Effector memory CD4-positive, alpha-beta T cell (primary cell): ENCODE measurements around the gene ATP4B.

Source experiments
- DNase-seq, 3 donors: peaks; one replicate each; pipeline ENCODE4 v3.0.0-alpha.2; 2020
- H3K27ac ChIP-seq: 2 replicates; pipeline ENCODE4 v1.7.0; 2013; ENCODE audit warnings: mild to moderate bottlenecking, low read length, moderate library complexity; ENCODE audit not compliant: insufficient read depth, poor library complexity, severe bottlenecking
- H3K27me3 ChIP-seq: replicated peaks from 2 replicates; pipeline ENCODE4 v1.7.0; 2013; ENCODE audit warnings: mild to moderate bottlenecking, low read length; ENCODE audit not compliant: insufficient read depth, control insufficient read depth, poor library complexity, severe bottlenecking
- H3K36me3 ChIP-seq: 2 replicates; pipeline ENCODE4 v1.7.0; 2013; ENCODE audit warnings: mild to moderate bottlenecking, low read length, moderate library complexity; ENCODE audit not compliant: control insufficient read depth, insufficient read depth
- H3K4me1 ChIP-seq: 2 replicates; pipeline ENCODE4 v1.7.0; 2013; ENCODE audit warnings: low read length, mild to moderate bottlenecking; ENCODE audit not compliant: control insufficient read depth, insufficient read depth, poor library complexity, severe bottlenecking
- H3K4me3 ChIP-seq: 2 replicates; pipeline ENCODE4 v1.7.0; 2013; ENCODE audit warnings: low read length, low read depth, mild to moderate bottlenecking; ENCODE audit not compliant: insufficient read depth, poor library complexity, severe bottlenecking
- H3K9me3 ChIP-seq: 2 replicates; pipeline ENCODE4 v1.7.0; 2013; ENCODE audit warnings: mild to moderate bottlenecking, low read length, moderate library complexity; ENCODE audit not compliant: control insufficient read depth

ATP4B gene

GRCh38 chr13:113650731-113651148, 7.3 kb downstream of the ATP4B start:
- H3K4me3 ChIP-seq = no peak overlapping the region

GRCh38 chr13:113650275-113650674, 7.7 kb downstream of the ATP4B start:
- H3K27ac ChIP-seq = no peak overlapping the region
- no peak for DNase-seq
- H3K36me3 ChIP-seq = no peaks in the 10 kb centered on the region
- H3K4me3 ChIP-seq = no peak overlapping the region
- no peaks in the 10 kb centered on the region for H3K9me3 ChIP-seq
- no peaks in the 10 kb centered on the region for H3K4me1 ChIP-seq
- no peaks in the 10 kb centered on the region for H3K27me3 ChIP-seq

More at GRCh38 chr13:113650731-113651148, 7.3 kb downstream of the ATP4B start:
- Histone ChIP-seq H3K27ac (no peak overlapping the region), H3K36me3 (no peaks in the 10 kb centered on the region), H3K9me3 (no peaks in the 10 kb centered on the region), H3K4me1 (no peaks in the 10 kb centered on the region), H3K27me3 (no peaks in the 10 kb centered on the region)
- DNase-seq = no peak

- Histone ChIP-seq H3K27ac (no peak overlapping the region), H3K4me3 (no peak overlapping the region), H3K4me1 (no peaks in the 10 kb centered on the region), H3K36me3 (no peaks in the 10 kb centered on the region), H3K9me3 (no peaks in the 10 kb centered on the region), H3K27me3 (no peaks in the 10 kb centered on the region)
- no peak for DNase-seq
Measured at GRCh38 chr13:113649212-113649611, 8.8 kb downstream of the ATP4B start.

GRCh38 chr13:113648216-113648610, 9.8 kb downstream of the ATP4B start:
- H3K27me3 ChIP-seq = no peaks in the 10 kb centered on the region
- H3K4me1 ChIP-seq = no peaks in the 10 kb centered on the region
- H3K36me3 ChIP-seq = no peaks in the 10 kb centered on the region
- H3K9me3 ChIP-seq = no peaks in the 10 kb centered on the region
- H3K4me3 ChIP-seq = no peak overlapping the region
- DNase-seq = no peak
- H3K27ac ChIP-seq = no peak overlapping the region

GRCh38 chr13:113647351-113648215, 10.4 kb downstream of the ATP4B start:
- no peaks in the 10 kb centered on the region for H3K4me1 ChIP-seq
- H3K9me3 ChIP-seq = no peaks in the 10 kb centered on the region
- no peak overlapping the region for H3K27ac ChIP-seq
- H3K36me3 ChIP-seq = no peaks in the 10 kb centered on the region
- no peak for DNase-seq
- no peaks in the 10 kb centered on the region for H3K27me3 ChIP-seq
- H3K4me3 ChIP-seq = no peak overlapping the region

GRCh38 chr13:113646921-113647340, 11.1 kb downstream of the ATP4B start:
- H3K9me3 ChIP-seq = no peaks in the 10 kb centered on the region
- no peaks in the 10 kb centered on the region for H3K4me1 ChIP-seq
- H3K27ac ChIP-seq = no peak overlapping the region
- DNase-seq = no peak
- no peak overlapping the region for H3K4me3 ChIP-seq
- no peaks in the 10 kb centered on the region for H3K27me3 ChIP-seq
- no peaks in the 10 kb centered on the region for H3K36me3 ChIP-seq

GRCh38 chr13:113646376-113646775, 11.6 kb downstream of the ATP4B start:
- Histone ChIP-seq H3K27me3 (no peaks in the 10 kb centered on the region), H3K4me3 (no peak overlapping the region), H3K9me3 (no peaks in the 10 kb centered on the region), H3K27ac (no peak overlapping the region), H3K36me3 (no peaks in the 10 kb centered on the region), H3K4me1 (no peaks in the 10 kb centered on the region)
- DNase-seq = no peak

GRCh38 chr13:113645329-113645728, 12.7 kb downstream of the ATP4B start:
- Histone ChIP-seq H3K9me3 (no peaks in the 10 kb centered on the region), H3K36me3 (no peaks in the 10 kb centered on the region), H3K27me3 (no peaks in the 10 kb centered on the region), H3K27ac (no peak overlapping the region), H3K4me1 (no peaks in the 10 kb centered on the region), H3K4me3 (no peak overlapping the region)
- no peak for DNase-seq

- Histone ChIP-seq H3K36me3 (peaks cover 3% of the 10 kb centered on the region), H3K4me3 (no peak overlapping the region)
Measured at GRCh38 chr13:113644800-113645199, 13.2 kb downstream of the ATP4B start.

GRCh38 chr13:113643593-113643992, 14.4 kb downstream of the ATP4B start:
- H3K9me3 ChIP-seq = no peaks in the 10 kb centered on the region
- DNase-seq = no peak
- peaks cover 11% of the 10 kb centered on the region for H3K36me3 ChIP-seq
- H3K27me3 ChIP-seq = no peaks in the 10 kb centered on the region
- no peak overlapping the region for H3K27ac ChIP-seq
- no peaks in the 10 kb centered on the region for H3K4me1 ChIP-seq
- H3K4me3 ChIP-seq = no peak overlapping the region

More at GRCh38 chr13:113644800-113645199, 13.2 kb downstream of the ATP4B start:
- DNase-seq = no peak
- Histone ChIP-seq H3K4me1 (no peaks in the 10 kb centered on the region), H3K9me3 (no peaks in the 10 kb centered on the region), H3K27me3 (no peaks in the 10 kb centered on the region), H3K27ac (no peak overlapping the region)
